Smooth muscle cell (in vitro differentiated cells): ENCODE measurements around the gene QSER1. TPM values are rescaled to one million over a fixed set of nuclear protein-coding genes. Genes with fewer than 3 reads are reported as not detected.
"Not testable (repeated sequence)": the region's sequence is repeated elsewhere in the genome, so short reads cannot be mapped to it uniquely, and the experiment has no call there.

ENCODE experiments used
- DNase-seq: peaks from one replicate; lab custom pipeline; 2025; ENCODE audit not compliant: unreplicated experiment; lab: John Stamatoyannopoulos, UW
- H2AFZ ChIP-seq: fragments of 200-600 bp; sonication (generic); 2 replicates; pipeline ENCODE4 v1.6.0; 2016; ENCODE audit warnings: antibody characterized with exemption, low read depth, mild to moderate bottlenecking
- H3F3A ChIP-seq: fragments of 200-600 bp; sonication (generic); 2 replicates; pipeline ENCODE4 v1.6.0; 2017; ENCODE audit warnings: antibody characterized with exemption, low read depth
- H3K27ac ChIP-seq: fragments of 200-600 bp; sonication (generic); 2 replicates; pipeline ENCODE4 v1.5.1; 2016; ENCODE audit warnings: low read depth, mild to moderate bottlenecking
- H3K27me3 ChIP-seq: fragments of 200-600 bp; sonication (generic); 2 replicates; pipeline ENCODE4 v1.6.1; 2016; ENCODE audit warnings: low read depth, mild to moderate bottlenecking
- H3K36me3 ChIP-seq: fragments of 200-600 bp; sonication (generic); 2 replicates; pipeline ENCODE4 v1.5.1; 2016; ENCODE audit warnings: low read depth
- H3K4me1 ChIP-seq: fragments of 200-600 bp; sonication (generic); 2 replicates; pipeline ENCODE4 v1.5.1; 2016; ENCODE audit warnings: low read depth
- H3K4me2 ChIP-seq: fragments of 200-600 bp; sonication (generic); 2 replicates; pipeline ENCODE4 v1.6.0; 2016; ENCODE audit warnings: mild to moderate bottlenecking
- H3K4me3 ChIP-seq: fragments of 200-600 bp; sonication (generic); 2 replicates; pipeline ENCODE4 v1.5.1; 2016; ENCODE audit warnings: mild to moderate bottlenecking
- H3K79me2 ChIP-seq: fragments of 200-600 bp; sonication (generic); 2 replicates; pipeline ENCODE4 v1.6.0; 2016; ENCODE audit warnings: low read depth, mild to moderate bottlenecking
- H3K9ac ChIP-seq: fragments of 200-600 bp; sonication (generic); 2 replicates; pipeline ENCODE4 v1.6.0; 2016; ENCODE audit warnings: low read depth
- H3K9me3 ChIP-seq: fragments of 200-600 bp; sonication (generic); replicated peaks from 2 replicates; pipeline ENCODE4 v1.5.1; 2016; ENCODE audit warnings: low read depth
- H4K20me1 ChIP-seq: fragments of 200-600 bp; sonication (generic); 2 replicates; pipeline ENCODE4 v1.6.0; 2016; ENCODE audit warnings: low read depth
- CTCF ChIP-seq: fragments of 200-600 bp; sonication (generic); IDR thresholded peaks from 2 replicates; pipeline ENCODE4 v1.5.1; 2017; ENCODE audit warnings: borderline replicate concordance, mild to moderate bottlenecking, antibody characterized with exemption; ENCODE audit not compliant: insufficient read depth, poor library complexity, severe bottlenecking
- WGBS: methylation state at CpG from one replicate; pipeline ENCODE4 v1.1.7; 2016; ENCODE audit warnings: low lambda C conversion rate; 5-methylcytosine and 5-hydroxymethylcytosine counted together
- polyA plus RNA-seq: library from polyadenylated mRNA; unstranded; fragments of >200 nt; fragmentation: Nextera tagmentation; extraction: Ambion mirVana; gene quantifications from 2 replicates; pipeline ENCODE4 v1.2.1, GENCODE V29; 2016
- total RNA-seq: library from RNA; depleted of rRNA; stranded (reverse); fragments of >200 nt; gene quantifications from 2 replicates; pipeline ENCODE4 v1.2.3, GENCODE V29; 2014

QSER1 gene
- total and polyA plus RNA-seq, 2 experiments from 2014 or later = 4.1 to 31.6 TPM

GRCh38 chr11:32963721-32964120 lies 71.1 kb downstream of the QSER1 start:
- no peak overlapping the region for H3K9ac ChIP-seq
- no peak for DNase-seq
- H3K27ac ChIP-seq = no peak overlapping the region
- no peak overlapping the region for H3K4me2 ChIP-seq
- no peaks in the 10 kb centered on the region for H3K79me2 ChIP-seq
- H3K9me3 ChIP-seq = no peaks in the 10 kb centered on the region
- TF ChIP-seq CTCF = no peak
- no peaks in the 10 kb centered on the region for H4K20me1 ChIP-seq
- no peak overlapping the region for H2AFZ ChIP-seq
- no peaks in the 10 kb centered on the region for H3K36me3 ChIP-seq
- H3K4me3 ChIP-seq = no peak overlapping the region
- no peaks in the 10 kb centered on the region for H3K27me3 ChIP-seq
- H3K4me1 ChIP-seq = no peaks in the 10 kb centered on the region
- H3F3A ChIP-seq = peaks cover 4% of the 10 kb centered on the region
- 97% methylated on average over 2 of the region's 2 CpGs for WGBS

GRCh38 chr11:32968541-32968940 lies 75.9 kb downstream of the QSER1 start:
- WGBS = 100% methylated on average over 1 of the region's 1 CpG
- no peak overlapping the region for H3K27ac ChIP-seq
- H3K4me2 ChIP-seq = no peak overlapping the region
- H3K4me1 ChIP-seq = no peaks in the 10 kb centered on the region
- no peaks in the 10 kb centered on the region for H3F3A ChIP-seq
- H3K36me3 ChIP-seq = no peaks in the 10 kb centered on the region
- H3K79me2 ChIP-seq = no peaks in the 10 kb centered on the region
- H3K4me3 ChIP-seq = no peak overlapping the region
- no peak for DNase-seq
- H2AFZ ChIP-seq = no peak overlapping the region
- H4K20me1 ChIP-seq = no peaks in the 10 kb centered on the region
- H3K9me3 ChIP-seq = no peaks in the 10 kb centered on the region
- H3K27me3 ChIP-seq = no peaks in the 10 kb centered on the region
- no peak for TF ChIP-seq CTCF
- H3K9ac ChIP-seq = no peak overlapping the region

- H3K9ac ChIP-seq, H3K36me3 ChIP-seq, H3K27ac ChIP-seq, DNase-seq, H3K4me1 ChIP-seq, H3K79me2 ChIP-seq, H4K20me1 ChIP-seq, H3K4me3 ChIP-seq, H3K4me2 ChIP-seq, H3K27me3 ChIP-seq, H2AFZ ChIP-seq, H3F3A ChIP-seq, H3K9me3 ChIP-seq: not testable (repeated sequence)
- WGBS = 97% methylated on average over 3 of the region's 3 CpGs
These were observed 79.6 kb downstream of the QSER1 start for GRCh38 chr11:32972233-32972632.

- WGBS = 56% methylated on average over 3 of the region's 3 CpGs
- H3K27ac ChIP-seq = no peak overlapping the region
- no peak overlapping the region for H3K4me2 ChIP-seq
- H2AFZ ChIP-seq = no peak overlapping the region
- no peaks in the 10 kb centered on the region for H3F3A ChIP-seq
- no peaks in the 10 kb centered on the region for H3K27me3 ChIP-seq
- H4K20me1 ChIP-seq = no peaks in the 10 kb centered on the region
- H3K79me2 ChIP-seq = no peaks in the 10 kb centered on the region
- no peak overlapping the region for H3K9ac ChIP-seq
- peaks cover 5% of the 10 kb centered on the region for H3K36me3 ChIP-seq
- no peaks in the 10 kb centered on the region for H3K4me1 ChIP-seq
- H3K9me3 ChIP-seq = no peaks in the 10 kb centered on the region
- no peak for TF ChIP-seq CTCF
- DNase-seq = no peak
- H3K4me3 ChIP-seq = no peak overlapping the region
These were observed 80.2 kb downstream of the QSER1 start for GRCh38 chr11:32972781-32973180.
